Activated naive CD4-positive, alpha-beta T cell treated with anti-CD3 and anti-CD28 coated beads for 36 hours (primary cell): ENCODE data around the gene ITGA5. TPM values are rescaled to one million over a fixed set of nuclear protein-coding genes. Genes with fewer than 3 reads are reported as not detected.

Experiments
- CTCF ChIA-PET: fragments of 350-600 bp; sonication (Branson Sonifier 250); formaldehyde crosslinking; loops from one replicate; lab custom pipeline; 2021; ENCODE audit warnings: antibody characterized with exemption; lab: Charles Lee
- DNase-seq: peaks from one replicate; pipeline ENCODE4 v3.0.0-alpha.2; 2020
- H3K27ac Mint-ChIP-seq: one replicate; pipeline ENCODE4 v1.8.0; 2021; ENCODE audit warnings: mild to moderate bottlenecking, mixed read lengths
- H3K27me3 Mint-ChIP-seq: one replicate; pipeline ENCODE4 v1.8.0; 2021; ENCODE audit warnings: low read depth, mixed read lengths
- H3K36me3 Mint-ChIP-seq: one replicate; pipeline ENCODE4 v1.8.0; 2021; ENCODE audit warnings: low read depth, mixed read lengths
- H3K4me1 Mint-ChIP-seq: one replicate; pipeline ENCODE4 v1.8.0; 2021; ENCODE audit warnings: low read depth, mixed read lengths
- H3K4me3 Mint-ChIP-seq: one replicate; pipeline ENCODE4 v1.8.0; 2021; ENCODE audit warnings: mild to moderate bottlenecking, moderate library complexity, mixed read lengths
- H3K9me3 Mint-ChIP-seq: one replicate; pipeline ENCODE4 v1.8.0; 2021; ENCODE audit warnings: mixed read lengths
- intact Hi-C: fragments of 100-400 bp; cut with micrococcal nuclease; formaldehyde crosslinking; loops from one replicate; pipeline ENCODE4 v1.15.1; 2023
- total RNA-seq, 2 experiments: library from RNA; stranded (reverse); gene quantifications; one replicate each; pipeline ENCODE4 v1.2.3, GENCODE V29; 2021

Gene ITGA5
- total RNA-seq, 2 experiments from 2014 or later = 17.9 to 18.4 TPM

DNA sequence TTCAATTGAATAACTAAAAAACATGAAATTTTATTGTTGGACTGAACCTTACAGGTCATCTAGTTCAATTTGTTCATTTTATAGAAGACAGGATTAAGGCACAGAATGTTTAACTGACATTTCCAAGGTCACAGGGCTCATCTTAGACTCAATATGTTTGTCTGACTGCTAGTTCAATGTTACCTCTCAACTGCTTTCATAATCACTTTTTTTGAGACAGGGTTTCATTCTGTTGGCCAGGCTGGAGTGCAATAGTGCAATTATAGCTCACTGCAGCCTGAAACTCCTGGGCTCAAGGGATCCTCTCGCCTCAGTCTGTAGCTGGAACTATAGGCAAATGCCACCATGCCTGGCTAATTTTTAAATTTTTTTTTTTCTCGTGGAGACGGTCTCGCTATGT is 24.4 kb upstream of the ITGA5 start:
- Mint-ChIP-seq H3K4me3 (no peak overlapping the region), H3K36me3 (no peaks in the 10 kb centered on the region), H3K9me3 (no peaks in the 10 kb centered on the region), H3K27ac (no peak overlapping the region), H3K4me1 (peaks cover 4% of the 10 kb centered on the region), H3K27me3 (no peaks in the 10 kb centered on the region)
- CTCF ChIA-PET = interaction anchor here (0.7 to 13.0 kb wide), 4 partner anchors 10 to 336 kb away, joined by 3 to 384 read pairs (median 4); no protein-coding TSS in a partner anchor
- no peak for DNase-seq
- intact Hi-C loops = no loop called here

DNA sequence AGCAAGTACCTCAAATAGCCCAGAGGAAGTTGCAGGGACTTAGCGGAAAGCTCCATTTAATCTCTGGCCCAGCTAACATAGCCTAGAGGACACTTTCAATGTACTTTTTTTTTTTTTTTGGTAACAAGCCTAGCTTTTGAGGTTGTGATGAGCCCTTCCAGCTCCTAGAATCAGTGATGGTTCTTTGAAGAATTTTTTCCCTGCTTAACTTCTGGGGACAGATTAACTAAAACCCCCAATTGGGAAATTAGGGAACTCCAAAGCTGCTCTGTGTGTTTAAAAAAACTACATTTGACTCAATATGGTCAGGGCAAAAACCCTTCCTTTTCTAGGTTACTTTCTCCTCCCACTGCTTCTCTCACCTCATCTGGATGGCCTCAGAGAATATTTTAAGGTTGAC is 23.9 kb upstream of the ITGA5 start:
- no peaks in the 10 kb centered on the region for H3K9me3 Mint-ChIP-seq
- H3K4me1 Mint-ChIP-seq = peaks cover 4% of the 10 kb centered on the region
- DNase-seq = no peak
- no peak overlapping the region for H3K4me3 Mint-ChIP-seq
- CTCF ChIA-PET = interaction anchor here (0.7 to 13.0 kb wide), 4 partner anchors 9 to 42 kb away, joined by 3 to 384 read pairs (median 4); no protein-coding TSS in a partner anchor
- intact Hi-C loops = no loop called here
- no peaks in the 10 kb centered on the region for H3K36me3 Mint-ChIP-seq
- H3K27me3 Mint-ChIP-seq = no peaks in the 10 kb centered on the region
- no peak overlapping the region for H3K27ac Mint-ChIP-seq

- DNase-seq = no peak
- Mint-ChIP-seq H3K36me3 (no peaks in the 10 kb centered on the region), H3K9me3 (no peaks in the 10 kb centered on the region), H3K4me3 (no peak overlapping the region), H3K27me3 (no peaks in the 10 kb centered on the region), H3K4me1 (peaks cover 9% of the 10 kb centered on the region), H3K27ac (no peak overlapping the region)
- intact Hi-C loops = no loop called here
- CTCF ChIA-PET = interaction anchor here (0.5 to 13.0 kb wide), 5 partner anchors 8 to 115 kb away, joined by 3 to 384 read pairs (median 3); no protein-coding TSS in a partner anchor
These were observed 23.0 kb upstream of the ITGA5 start for GRCh38 chr12:54442099-54442498.

- Mint-ChIP-seq H3K4me1 (peaks cover 13% of the 10 kb centered on the region), H3K4me3 (no peak overlapping the region), H3K36me3 (no peaks in the 10 kb centered on the region), H3K27ac (no peak overlapping the region), H3K27me3 (no peaks in the 10 kb centered on the region), H3K9me3 (no peaks in the 10 kb centered on the region)
- DNase-seq = no peak
- CTCF ChIA-PET = interaction anchor here (0.5 to 13.0 kb wide), 23 partner anchors 9 to 655 kb away, joined by 3 to 384 read pairs (median 5); partner anchors contain the start of genes ITGA5 and ZNF385A
- intact Hi-C loops = loop anchor here (1.0 kb wide), 2 partner anchors 24 to 40 kb away; no protein-coding TSS in a partner anchor
These were observed 20.6 kb upstream of the ITGA5 start for GRCh38 chr12:54439521-54440255.

DNA sequence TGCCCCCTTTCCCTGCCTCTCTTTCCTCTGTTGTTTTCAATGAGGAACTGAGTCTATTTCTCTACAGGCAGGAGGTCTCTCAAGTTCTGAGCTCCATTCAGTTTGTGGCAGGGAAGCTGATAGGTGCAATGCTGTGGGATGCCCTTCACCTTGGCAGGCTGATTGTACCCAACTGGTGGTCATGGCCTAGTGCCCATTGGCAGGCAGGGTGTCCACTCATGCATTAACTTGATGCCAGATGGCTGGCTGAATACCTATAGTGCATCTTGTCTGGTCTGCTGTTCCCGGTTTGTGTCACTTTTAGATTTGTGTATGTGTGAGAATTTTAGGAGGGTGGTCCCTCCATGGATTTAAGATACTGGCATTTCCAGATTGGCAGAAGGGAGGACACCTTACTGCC is 20.0 kb upstream of the ITGA5 start:
- Mint-ChIP-seq H3K36me3 (no peaks in the 10 kb centered on the region), H3K27me3 (no peaks in the 10 kb centered on the region), H3K4me1 (peaks cover 13% of the 10 kb centered on the region), H3K27ac (no peak overlapping the region), H3K4me3 (no peak overlapping the region), H3K9me3 (no peaks in the 10 kb centered on the region)
- DNase-seq = no peak
- CTCF ChIA-PET = interaction anchor here (1.0 to 13.0 kb wide), 21 partner anchors 9 to 160 kb away, joined by 3 to 384 read pairs (median 6); partner anchors contain the start of genes ITGA5 and ZNF385A
- intact Hi-C loops = loop anchor here (1.0 kb wide), 2 partner anchors 24 to 40 kb away; no protein-coding TSS in a partner anchor

GRCh38 chr12:54438517-54438916 is 19.5 kb upstream of the ITGA5 start:
- Mint-ChIP-seq H3K27ac (no peak overlapping the region), H3K4me1 (peaks cover 13% of the 10 kb centered on the region), H3K36me3 (no peaks in the 10 kb centered on the region), H3K9me3 (no peaks in the 10 kb centered on the region), H3K4me3 (no peak overlapping the region), H3K27me3 (no peaks in the 10 kb centered on the region)
- intact Hi-C loops = no loop called here
- CTCF ChIA-PET = interaction anchor here (0.8 to 13.0 kb wide), 19 partner anchors 10 to 161 kb away, joined by 3 to 384 read pairs (median 6); partner anchors contain the start of genes ITGA5 and ZNF385A
- DNase-seq = no peak

GRCh38 chr12:54437697-54438096 is 18.6 kb upstream of the ITGA5 start:
- CTCF ChIA-PET = interaction anchor here (0.6 to 13.0 kb wide), 10 partner anchors 11 to 158 kb away, joined by 3 to 384 read pairs (median 20); partner anchors contain the start of gene ZNF385A
- no peak for DNase-seq
- Mint-ChIP-seq H3K4me3 (no peak overlapping the region), H3K9me3 (no peaks in the 10 kb centered on the region), H3K4me1 (peaks cover 14% of the 10 kb centered on the region), H3K27me3 (no peaks in the 10 kb centered on the region), H3K27ac (no peak overlapping the region), H3K36me3 (no peaks in the 10 kb centered on the region)
- intact Hi-C loops = loop anchor here (2.0 kb wide), 1 partner anchor 19 kb away; the partner anchor contains the start of gene ITGA5

- CTCF ChIA-PET = interaction anchor here (0.6 to 13.0 kb wide), 7 partner anchors 11 to 158 kb away, joined by 3 to 384 read pairs (median 19); partner anchors contain the start of gene ZNF385A
- DNase-seq = no peak
- H3K9me3 Mint-ChIP-seq = no peaks in the 10 kb centered on the region
- H3K4me1 Mint-ChIP-seq = peaks cover 19% of the 10 kb centered on the region
- H3K36me3 Mint-ChIP-seq = no peaks in the 10 kb centered on the region
- intact Hi-C loops = loop anchor here (2.0 kb wide), 1 partner anchor 18 kb away; the partner anchor contains the start of gene ITGA5
- H3K4me3 Mint-ChIP-seq = no peak overlapping the region
- H3K27ac Mint-ChIP-seq = no peak overlapping the region
- H3K27me3 Mint-ChIP-seq = no peaks in the 10 kb centered on the region
These were observed 18.2 kb upstream of the ITGA5 start for GRCh38 chr12:54437243-54437642.

DNA sequence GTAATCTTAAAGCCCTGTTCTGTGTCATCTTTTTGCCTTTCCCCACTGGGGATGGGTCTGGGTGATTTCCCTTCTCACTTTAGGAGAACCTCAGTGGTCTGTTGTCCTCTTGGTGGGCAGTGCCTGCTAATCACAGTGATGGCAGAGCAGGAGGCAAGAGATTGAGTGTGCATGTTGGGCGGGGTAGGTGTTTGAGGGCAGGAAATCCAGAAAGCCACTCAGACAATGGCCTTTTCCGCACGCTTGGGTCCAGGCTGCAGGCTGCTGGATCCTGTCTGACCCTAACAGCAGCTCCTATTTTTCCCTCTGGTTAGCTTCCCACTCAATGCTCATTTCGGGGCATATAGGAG is 13.7 kb upstream of the ITGA5 start:
- H3K27ac Mint-ChIP-seq = no peak overlapping the region
- CTCF ChIA-PET = interaction anchor here (0.8 to 5.6 kb wide), 3 partner anchors 8 to 35 kb away, joined by 3 to 60 read pairs (median 5); no protein-coding TSS in a partner anchor
- peaks cover 28% of the 10 kb centered on the region for H3K4me1 Mint-ChIP-seq
- no peak overlapping the region for H3K4me3 Mint-ChIP-seq
- no peaks in the 10 kb centered on the region for H3K27me3 Mint-ChIP-seq
- DNase-seq = no peak
- H3K36me3 Mint-ChIP-seq = no peaks in the 10 kb centered on the region
- intact Hi-C loops = no loop called here
- no peaks in the 10 kb centered on the region for H3K9me3 Mint-ChIP-seq

- DNase-seq = no peak
- no peaks in the 10 kb centered on the region for H3K27me3 Mint-ChIP-seq
- CTCF ChIA-PET = interaction anchor here (0.6 to 5.6 kb wide), 5 partner anchors 12 to 34 kb away, joined by 3 to 60 read pairs (median 4); no protein-coding TSS in a partner anchor
- H3K4me1 Mint-ChIP-seq = peaks cover 25% of the 10 kb centered on the region
- no peak overlapping the region for H3K27ac Mint-ChIP-seq
- H3K36me3 Mint-ChIP-seq = no peaks in the 10 kb centered on the region
- intact Hi-C loops = no loop called here
- H3K4me3 Mint-ChIP-seq = no peak overlapping the region
- no peaks in the 10 kb centered on the region for H3K9me3 Mint-ChIP-seq
These were observed 13.1 kb upstream of the ITGA5 start for GRCh38 chr12:54431911-54432814.

DNA sequence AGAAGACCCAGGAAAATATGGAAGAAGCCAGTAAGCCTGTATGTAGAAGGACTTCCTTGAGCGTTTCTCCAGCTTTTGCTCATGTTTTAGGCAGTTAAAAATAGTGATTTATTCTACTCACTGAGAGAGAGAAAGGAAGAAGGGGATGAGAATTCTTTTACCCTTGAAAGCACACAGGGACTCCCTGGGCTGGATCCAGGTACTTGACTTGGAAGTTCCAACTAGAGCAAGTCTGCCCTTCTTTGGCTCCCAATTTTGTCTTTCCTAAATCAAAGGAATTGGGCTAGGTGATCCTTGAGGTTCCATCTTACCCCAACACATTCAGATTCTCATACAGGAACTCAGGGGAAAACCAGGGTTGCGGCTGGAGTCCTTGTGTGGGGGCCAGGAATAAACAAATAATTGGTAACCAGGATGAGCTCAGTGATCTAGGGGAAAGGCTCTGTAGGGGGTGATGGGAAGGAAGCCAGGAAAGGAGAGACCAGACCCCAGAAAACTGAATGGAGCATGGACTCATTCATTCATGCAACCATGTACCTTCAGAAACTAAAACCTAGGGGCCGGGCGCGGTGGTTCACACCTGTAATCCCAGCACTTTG is 11.5 kb upstream of the ITGA5 start:
- CTCF ChIA-PET = interaction anchor here (0.5 to 5.6 kb wide), 6 partner anchors 9 to 433 kb away, joined by 3 to 60 read pairs (median 4); no protein-coding TSS in a partner anchor
- DNase-seq = no peak
- H3K4me1 Mint-ChIP-seq = peaks cover 21% of the 10 kb centered on the region
- intact Hi-C loops = no loop called here
- no peak overlapping the region for H3K4me3 Mint-ChIP-seq
- no peaks in the 10 kb centered on the region for H3K9me3 Mint-ChIP-seq
- no peaks in the 10 kb centered on the region for H3K36me3 Mint-ChIP-seq
- H3K27me3 Mint-ChIP-seq = no peaks in the 10 kb centered on the region
- H3K27ac Mint-ChIP-seq = no peak overlapping the region
